B cell (primary cell): Measurements from ENCODE around the gene NBPF4.

ENCODE experiments used
- EZH2 ChIP-seq: IDR thresholded peaks from 2 replicates; pipeline ENCODE4 v1.6.1; 2012; ENCODE audit warnings: borderline replicate concordance, low read depth, mild to moderate bottlenecking, moderate library complexity, low read length; ENCODE audit not compliant: insufficient read depth, poor library complexity, severe bottlenecking
- TF ChIP-seq, protein P1 (sequence below): fragments of 200-600 bp; IDR thresholded peaks from one replicate; pipeline ENCODE4 v1.8.0; 2022; ENCODE audit warnings: antibody characterized with exemption, mild to moderate bottlenecking

GRCh38 chr1:108209456-108210108 lies 34.3 kb downstream of the NBPF4 start:
- TF ChIP-seq, protein P1, sequence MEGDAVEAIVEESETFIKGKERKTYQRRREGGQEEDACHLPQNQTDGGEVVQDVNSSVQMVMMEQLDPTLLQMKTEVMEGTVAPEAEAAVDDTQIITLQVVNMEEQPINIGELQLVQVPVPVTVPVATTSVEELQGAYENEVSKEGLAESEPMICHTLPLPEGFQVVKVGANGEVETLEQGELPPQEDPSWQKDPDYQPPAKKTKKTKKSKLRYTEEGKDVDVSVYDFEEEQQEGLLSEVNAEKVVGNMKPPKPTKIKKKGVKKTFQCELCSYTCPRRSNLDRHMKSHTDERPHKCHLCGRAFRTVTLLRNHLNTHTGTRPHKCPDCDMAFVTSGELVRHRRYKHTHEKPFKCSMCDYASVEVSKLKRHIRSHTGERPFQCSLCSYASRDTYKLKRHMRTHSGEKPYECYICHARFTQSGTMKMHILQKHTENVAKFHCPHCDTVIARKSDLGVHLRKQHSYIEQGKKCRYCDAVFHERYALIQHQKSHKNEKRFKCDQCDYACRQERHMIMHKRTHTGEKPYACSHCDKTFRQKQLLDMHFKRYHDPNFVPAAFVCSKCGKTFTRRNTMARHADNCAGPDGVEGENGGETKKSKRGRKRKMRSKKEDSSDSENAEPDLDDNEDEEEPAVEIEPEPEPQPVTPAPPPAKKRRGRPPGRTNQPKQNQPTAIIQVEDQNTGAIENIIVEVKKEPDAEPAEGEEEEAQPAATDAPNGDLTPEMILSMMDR, result no peak
- no peak for TF ChIP-seq EZH2
